Esophagus squamous epithelium (tissue), 4 donors: Measurements from ENCODE around the gene LRRC74B.

Experiments
- CTCF ChIP-seq, 6 experiments: fragments of 450-650 bp in 4 of 6; fragments of 200-600 bp in 2 of 6; sonication (generic) in 2 of 6; IDR thresholded peaks; one replicate each; pipeline ENCODE4 v1.5.1; 2016 to 2019; ENCODE audit warnings: antibody characterized with exemption in 6 of 6, mild to moderate bottlenecking in 4 of 6, moderate library complexity in 4 of 6
- POLR2A ChIP-seq, 4 donors: fragments of 450-650 bp; IDR thresholded peaks; one replicate each; pipeline ENCODE4 v1.6.1; 2017; ENCODE audit warnings: antibody characterized with exemption in 4 of 4, mild to moderate bottlenecking in 4 of 4, moderate library complexity in 3 of 4

DNA sequence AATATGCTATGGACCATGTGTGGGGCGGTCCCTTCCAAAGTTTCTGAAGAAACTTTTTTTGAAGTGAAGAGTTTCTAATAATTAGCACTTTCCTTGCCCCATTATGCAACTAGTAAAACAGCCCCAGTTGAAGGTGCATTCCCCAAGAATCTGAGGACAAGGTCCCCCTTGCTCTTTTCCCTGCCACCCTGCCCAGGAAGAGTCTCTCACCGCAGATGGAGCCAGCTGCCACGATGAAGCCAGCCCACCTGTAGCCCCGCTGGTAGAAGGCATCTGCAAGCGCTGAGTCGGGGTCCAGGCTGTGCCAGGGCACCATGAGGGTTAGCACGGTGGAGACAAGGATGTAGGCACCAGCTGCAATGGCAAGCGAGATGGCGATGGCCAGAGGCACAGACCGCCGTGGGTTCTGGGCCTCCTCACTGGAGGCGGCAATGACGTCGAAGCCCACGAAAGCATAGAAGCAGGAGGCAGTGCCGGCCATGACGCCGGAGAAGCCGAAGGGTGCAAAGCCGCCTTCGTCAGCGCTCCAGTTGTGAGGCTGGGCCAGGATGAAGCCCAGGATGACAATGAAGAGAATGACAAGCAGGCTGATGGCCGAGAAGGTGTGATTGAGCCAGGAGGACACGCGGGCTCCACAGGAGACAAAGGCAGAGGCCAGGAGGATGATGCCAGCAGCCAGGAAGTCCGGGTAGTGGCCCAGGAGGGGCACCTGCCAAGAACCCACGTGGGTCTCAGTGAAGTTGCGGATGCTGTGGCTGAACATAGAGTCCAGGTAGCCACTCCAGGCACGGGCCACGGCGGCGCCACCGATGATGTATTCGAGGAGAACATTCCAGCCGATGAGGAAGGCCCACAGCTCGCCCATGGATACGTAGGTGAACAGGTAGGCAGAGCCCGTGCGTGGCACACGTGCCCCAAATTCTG, 14.9 kb upstream of the LRRC74B start:
- TF ChIP-seq CTCF (IDR thresholded peaks at IDR 0.05) = no peak
- TF ChIP-seq POLR2A (IDR thresholded peaks at IDR 0.05) = no peak
